SU-DHL-6 (cell line): ENCODE measurements around the gene SGSM1.

Experiments used
- H2AFZ ChIP-seq: fragments of 200-600 bp; sonication (generic); 2 replicates; pipeline ENCODE4 v1.6.1; 2014; ENCODE audit warnings: low read depth, mild to moderate bottlenecking, moderate library complexity, mixed read lengths, antibody characterized with exemption, low read length; ENCODE audit not compliant: severe bottlenecking
- H3F3A ChIP-seq: fragments of 200-600 bp; shearing (Covaris generic); 2 replicates; pipeline ENCODE4 v1.6.0; 2016; ENCODE audit warnings: antibody characterized with exemption, mild to moderate bottlenecking; ENCODE audit not compliant: insufficient read depth
- H3K27ac ChIP-seq: fragments of 200-600 bp; sonication (generic); 2 replicates; pipeline ENCODE4 v1.5.1; 2016; ENCODE audit warnings: low read depth, mild to moderate bottlenecking, low read length, moderate library complexity, mixed read lengths
- H3K27me3 ChIP-seq: fragments of 200-600 bp; sonication (generic), shearing (Covaris generic); 2 replicates; pipeline ENCODE4 v1.6.0; 2014; ENCODE audit warnings: mild to moderate bottlenecking, low read length
- H3K36me3 ChIP-seq: fragments of 200-600 bp; sonication (generic); 2 replicates; pipeline ENCODE4 v1.6.1; 2014; ENCODE audit warnings: mild to moderate bottlenecking, low read length, mixed read lengths
- H3K4me2 ChIP-seq: fragments of 300-600, 200-600 bp; shearing (Covaris generic), sonication (generic); 2 replicates; pipeline ENCODE4 v1.6.0; 2014; ENCODE audit warnings: low read length, low read depth, mild to moderate bottlenecking; ENCODE audit not compliant: poor library complexity, severe bottlenecking
- H3K4me3 ChIP-seq: fragments of 200-600 bp; sonication (generic); 2 replicates; pipeline ENCODE4 v1.5.1; 2014; ENCODE audit warnings: antibody characterized with exemption, low read length, mild to moderate bottlenecking, mixed read lengths; ENCODE audit not compliant: insufficient read depth, poor library complexity, severe bottlenecking
- H3K79me2 ChIP-seq: fragments of 200-600 bp; sonication (generic); 2 replicates; pipeline ENCODE4 v1.6.1; 2014; ENCODE audit warnings: mild to moderate bottlenecking, low read length, moderate library complexity; ENCODE audit not compliant: insufficient read depth
- H3K9ac ChIP-seq: fragments of 200-600 bp; sonication (generic); 2 replicates; pipeline ENCODE4 v1.7.0; 2014; ENCODE audit warnings: mild to moderate bottlenecking, low read length
- H3K9me2 ChIP-seq: fragments of 200-600 bp; sonication (generic); replicated peaks from 2 replicates; pipeline ENCODE4 v1.6.1; 2014; ENCODE audit warnings: low read length; ENCODE audit not compliant: insufficient read depth
- H3K9me3 ChIP-seq: fragments of 200-600 bp; sonication (generic); 2 replicates; pipeline ENCODE4 v1.6.1; 2014; ENCODE audit warnings: low read length, mixed read lengths; ENCODE audit not compliant: insufficient read depth
- H4K20me1 ChIP-seq: fragments of 200-600 bp; sonication (generic); 2 replicates; pipeline ENCODE4 v1.6.1; 2014; ENCODE audit warnings: low read depth, mild to moderate bottlenecking, antibody characterized with exemption, low read length, moderate library complexity, mixed read lengths
- EZH2phosphoT487 ChIP-seq: fragments of 200-600 bp; sonication (generic), shearing (Covaris generic); conservative IDR thresholded peaks from 2 replicates; pipeline ENCODE4 v1.6.1; 2018; ENCODE audit warnings: mild to moderate bottlenecking, antibody characterized with exemption, low read length, moderate library complexity, mixed read lengths
- TF ChIP-seq, protein P1 (sequence below): fragments of 200-600 bp; sonication (generic); IDR thresholded peaks from one replicate; pipeline ENCODE4 v1.5.1; 2017; ENCODE audit warnings: antibody characterized with exemption, mild to moderate bottlenecking, low read length, moderate library complexity; ENCODE audit not compliant: insufficient read depth, poor library complexity, severe bottlenecking

SGSM1 gene

DNA sequence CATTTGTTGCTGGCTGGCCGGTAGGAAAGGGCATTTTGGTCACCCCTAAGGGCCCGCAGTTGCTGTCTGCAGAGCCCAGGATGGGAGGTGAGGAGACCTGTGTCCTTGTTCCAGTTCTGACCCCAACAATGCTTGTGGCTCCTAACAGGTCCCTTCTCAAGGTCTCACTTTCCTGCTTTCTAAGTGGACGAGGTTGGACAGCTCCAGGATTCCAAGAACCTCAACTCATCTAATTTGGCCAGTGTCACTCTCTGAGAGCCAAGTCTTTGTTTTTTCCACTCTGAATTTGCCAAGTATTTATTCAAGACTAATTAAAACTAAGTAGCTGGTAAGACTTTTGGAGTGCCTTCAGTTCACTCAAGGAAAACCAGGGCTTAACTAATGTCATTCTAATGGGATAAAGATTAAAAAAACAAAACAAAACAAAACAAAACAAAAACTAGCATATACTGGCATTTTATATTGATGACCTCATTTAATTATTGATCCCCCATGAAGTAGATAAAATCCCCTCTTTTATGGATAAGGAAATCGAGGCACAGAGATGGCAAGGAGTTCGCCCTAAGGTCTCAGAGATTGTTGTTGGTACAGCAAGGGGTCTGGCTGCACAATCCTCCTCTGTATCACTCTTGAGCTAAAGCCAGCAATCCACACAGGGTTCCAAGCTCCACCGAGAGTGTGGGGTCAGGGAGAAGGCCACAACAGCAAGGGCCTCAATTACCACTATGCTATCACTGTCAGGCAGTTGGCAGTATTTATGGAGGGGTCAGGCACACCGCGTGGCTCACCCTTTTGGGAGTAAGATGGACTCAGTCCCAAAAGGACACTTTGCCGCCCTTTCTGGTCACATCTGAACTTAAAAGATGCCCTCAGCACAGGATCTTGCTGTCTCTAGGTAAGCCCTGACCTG lies 8.1 kb downstream of the SGSM1 start:
- TF ChIP-seq EZH2phosphoT487, result no peak
- TF ChIP-seq, protein P1, sequence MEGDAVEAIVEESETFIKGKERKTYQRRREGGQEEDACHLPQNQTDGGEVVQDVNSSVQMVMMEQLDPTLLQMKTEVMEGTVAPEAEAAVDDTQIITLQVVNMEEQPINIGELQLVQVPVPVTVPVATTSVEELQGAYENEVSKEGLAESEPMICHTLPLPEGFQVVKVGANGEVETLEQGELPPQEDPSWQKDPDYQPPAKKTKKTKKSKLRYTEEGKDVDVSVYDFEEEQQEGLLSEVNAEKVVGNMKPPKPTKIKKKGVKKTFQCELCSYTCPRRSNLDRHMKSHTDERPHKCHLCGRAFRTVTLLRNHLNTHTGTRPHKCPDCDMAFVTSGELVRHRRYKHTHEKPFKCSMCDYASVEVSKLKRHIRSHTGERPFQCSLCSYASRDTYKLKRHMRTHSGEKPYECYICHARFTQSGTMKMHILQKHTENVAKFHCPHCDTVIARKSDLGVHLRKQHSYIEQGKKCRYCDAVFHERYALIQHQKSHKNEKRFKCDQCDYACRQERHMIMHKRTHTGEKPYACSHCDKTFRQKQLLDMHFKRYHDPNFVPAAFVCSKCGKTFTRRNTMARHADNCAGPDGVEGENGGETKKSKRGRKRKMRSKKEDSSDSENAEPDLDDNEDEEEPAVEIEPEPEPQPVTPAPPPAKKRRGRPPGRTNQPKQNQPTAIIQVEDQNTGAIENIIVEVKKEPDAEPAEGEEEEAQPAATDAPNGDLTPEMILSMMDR, result no peak
- no peak overlapping the region for H3K4me3 ChIP-seq
- peaks cover 7% of the 10 kb centered on the region; the same call in 1 of the 2 replicates for H3K9me3 ChIP-seq
- H3K27ac ChIP-seq, result no peak overlapping the region
- no peaks in the 10 kb centered on the region for H3K27me3 ChIP-seq
- H2AFZ ChIP-seq, result no peak overlapping the region
- H3K79me2 ChIP-seq, result no peaks in the 10 kb centered on the region
- no peak overlapping the region for H3K9ac ChIP-seq
- H3K36me3 ChIP-seq, result no peaks in the 10 kb centered on the region
- H4K20me1 ChIP-seq, result no peaks in the 10 kb centered on the region
- no peak overlapping the region for H3K4me2 ChIP-seq
- H3K9me2 ChIP-seq, result no peaks in the 10 kb centered on the region
- no peaks in the 10 kb centered on the region for H3F3A ChIP-seq

DNA sequence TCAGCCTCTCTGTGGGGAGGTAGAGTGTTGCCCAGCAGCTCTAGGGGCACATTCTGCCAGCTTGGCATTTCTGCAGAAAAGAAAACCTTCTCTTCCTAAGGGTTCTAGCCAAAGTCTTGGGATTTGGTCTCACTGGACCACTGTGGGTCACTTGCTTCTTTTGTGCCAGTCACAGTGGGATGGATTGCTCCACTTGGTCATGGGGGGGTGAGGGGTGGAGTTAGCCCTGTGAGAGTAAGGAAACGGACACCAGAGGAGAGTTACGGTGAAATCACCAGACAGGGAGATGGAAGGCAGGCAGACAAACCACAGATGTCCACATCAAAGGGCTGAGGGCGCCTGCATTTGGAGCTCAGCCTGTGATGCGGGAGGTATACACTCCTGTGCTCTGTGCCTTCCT lies 10.8 kb downstream of the SGSM1 start:
- H3K79me2 ChIP-seq, result no peaks in the 10 kb centered on the region
- no peak overlapping the region for H3K4me3 ChIP-seq
- no peaks in the 10 kb centered on the region for H3K36me3 ChIP-seq
- no peak overlapping the region for H3K27ac ChIP-seq
- H2AFZ ChIP-seq, result no peak overlapping the region
- TF ChIP-seq, protein P1, result no peak
- no peak for TF ChIP-seq EZH2phosphoT487
- no peaks in the 10 kb centered on the region for H3K27me3 ChIP-seq
- no peak overlapping the region for H3K9ac ChIP-seq
- H4K20me1 ChIP-seq, result no peaks in the 10 kb centered on the region
- H3F3A ChIP-seq, result no peaks in the 10 kb centered on the region
- peaks cover 7% of the 10 kb centered on the region; the same call in 1 of the 2 replicates for H3K9me3 ChIP-seq
- no peak overlapping the region for H3K4me2 ChIP-seq
- H3K9me2 ChIP-seq, result no peaks in the 10 kb centered on the region

DNA sequence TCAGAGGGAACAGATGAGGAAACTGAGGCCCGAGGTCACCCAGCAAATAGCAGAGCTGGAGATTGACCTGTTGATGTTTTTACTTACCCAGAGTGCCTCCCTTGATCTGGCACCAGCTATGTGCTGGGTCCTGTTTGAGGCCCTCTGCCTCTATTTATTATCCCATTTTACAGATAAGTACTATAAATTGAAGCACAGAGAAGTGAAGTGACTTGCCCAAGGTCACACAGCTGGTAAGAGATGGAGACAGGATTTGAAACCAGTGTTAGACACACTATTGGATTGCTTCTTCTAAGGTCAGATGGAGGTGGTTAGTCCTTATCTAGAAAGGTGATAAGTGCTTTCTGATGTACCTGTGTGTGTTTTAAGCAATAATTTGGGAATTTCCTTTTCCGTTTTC lies 13.5 kb downstream of the SGSM1 start:
- no peaks in the 10 kb centered on the region for H3K36me3 ChIP-seq
- H3K9me3 ChIP-seq, result peaks cover 7% of the 10 kb centered on the region; the same call in 1 of the 2 replicates
- H2AFZ ChIP-seq, result no peak overlapping the region
- H3K9ac ChIP-seq, result no peak overlapping the region
- H3K4me2 ChIP-seq, result no peak overlapping the region
- no peaks in the 10 kb centered on the region for H3K9me2 ChIP-seq
- H3K27me3 ChIP-seq, result no peaks in the 10 kb centered on the region
- H3K4me3 ChIP-seq, result no peak overlapping the region
- H4K20me1 ChIP-seq, result no peaks in the 10 kb centered on the region
- TF ChIP-seq EZH2phosphoT487, result no peak
- TF ChIP-seq, protein P1, result no peak
- H3K79me2 ChIP-seq, result no peaks in the 10 kb centered on the region
- H3K27ac ChIP-seq, result no peak overlapping the region
- no peaks in the 10 kb centered on the region for H3F3A ChIP-seq
